Measurements from ENCODE around the gene EIF2S3B.

DNA sequence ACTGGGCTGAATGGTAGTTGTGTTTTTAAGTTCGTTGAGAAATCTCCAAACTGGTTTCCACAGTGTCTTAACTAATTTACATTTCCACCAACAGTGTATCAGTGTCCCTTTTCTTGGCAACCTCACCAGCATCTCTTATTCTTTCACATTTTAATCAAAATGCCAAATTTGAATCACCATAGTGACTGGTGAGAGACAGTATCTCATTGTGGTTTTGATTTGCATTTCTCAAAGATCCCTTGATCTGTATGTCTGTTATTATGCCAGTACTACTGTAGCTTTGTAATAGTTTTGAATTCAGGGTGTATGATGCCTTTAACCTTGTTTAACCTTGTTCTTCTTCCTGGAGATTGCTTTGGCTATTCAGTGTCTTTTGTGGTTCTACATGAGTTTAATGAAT lies 2.2 kb upstream of the EIF2S3B start:
- TF ChIP-seq POLR2A (IDR thresholded peaks at IDR 0.05; ENCODE audit: low read length), result no peak
- TF ChIP-seq GATA1 (IDR thresholded peaks at IDR 0.05; ENCODE audit: low read depth, low read length), result no peak
